Fibroblast of skin of left biceps (primary cell): ENCODE data around the gene POLA2.
"Not testable (repeated sequence)": the region's sequence is repeated elsewhere in the genome, so short reads cannot be mapped to it uniquely, and the experiment has no call there.

Experiments
- DNase-seq, 2 experiments: peaks; one replicate each; pipeline ENCODE4 v3.0.0-alpha.2; 2013; ENCODE audit warnings: low read depth in 2 of 2

Gene POLA2

DNA sequence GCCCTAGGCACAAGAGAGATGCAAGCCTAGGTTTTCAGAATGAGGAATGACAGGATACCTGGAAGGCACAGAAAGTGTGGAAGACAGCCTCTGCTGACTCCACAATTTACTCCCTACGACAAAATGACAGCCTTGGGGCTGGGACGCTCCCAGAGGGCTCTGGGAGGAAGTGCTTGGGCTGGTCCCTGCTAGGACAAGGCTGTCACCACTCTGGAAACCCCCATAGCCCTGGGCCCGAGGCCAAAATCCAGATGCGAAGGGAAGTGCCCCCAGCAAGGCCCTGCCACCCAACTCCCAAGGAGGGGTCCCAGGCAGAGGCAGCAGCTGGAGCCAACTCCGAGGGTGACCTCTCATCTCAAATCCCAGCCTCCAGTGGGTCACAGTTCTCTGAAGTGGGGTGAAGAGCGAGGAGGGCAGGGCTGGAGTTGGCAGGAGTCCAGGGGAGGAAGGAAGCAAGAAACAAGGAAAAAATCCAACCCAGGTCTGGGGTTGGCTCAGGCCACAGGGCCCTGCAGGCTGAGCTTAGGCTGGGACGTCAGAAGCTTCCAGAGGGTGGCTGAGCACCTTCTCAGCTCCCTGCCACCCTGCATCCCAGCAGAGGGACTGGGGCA, 46.6 kb downstream of the POLA2 start:
- DNase-seq = no peak

DNA sequence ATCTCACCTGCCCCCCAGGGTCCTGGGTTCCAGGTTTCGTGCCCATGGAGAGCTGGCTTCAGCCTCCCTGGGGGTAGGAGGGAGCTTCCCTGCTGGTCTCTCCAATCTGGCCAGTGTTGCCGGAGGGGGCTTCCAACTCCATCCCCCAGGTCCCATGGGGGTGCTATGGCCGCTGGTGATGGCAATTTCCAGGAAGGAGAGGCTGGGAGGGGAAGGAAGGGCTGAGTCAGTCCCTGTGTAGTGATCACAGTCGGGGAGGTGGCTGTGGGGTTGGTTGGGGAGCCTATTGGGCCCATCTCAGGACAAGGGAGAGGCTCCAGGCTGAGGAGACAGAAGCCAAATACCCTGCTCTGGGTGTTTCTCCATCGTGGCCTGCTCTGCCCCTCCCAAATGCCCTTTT, 47.2 kb downstream of the POLA2 start:
- no peak for DNase-seq

DNA sequence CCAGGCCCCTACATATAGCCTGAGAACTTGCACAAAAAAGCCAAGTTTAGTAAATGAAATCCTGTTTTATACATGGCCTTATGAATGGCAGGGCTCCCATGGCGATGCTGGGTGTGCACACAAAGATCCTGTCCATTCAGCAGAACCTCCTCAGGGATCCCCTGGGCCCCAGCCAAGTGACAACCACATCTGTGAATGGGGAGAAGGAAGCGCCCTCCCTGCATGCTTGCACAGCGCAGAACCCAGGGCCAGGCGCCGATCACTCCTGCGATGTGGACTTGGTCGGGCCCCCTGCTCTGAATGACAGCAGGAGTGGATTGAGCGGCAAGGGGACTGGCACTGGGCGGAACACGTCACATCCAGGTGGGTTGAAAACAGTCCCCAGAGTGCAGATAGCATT, 48.5 kb downstream of the POLA2 start:
- DNase-seq = no peak

DNA sequence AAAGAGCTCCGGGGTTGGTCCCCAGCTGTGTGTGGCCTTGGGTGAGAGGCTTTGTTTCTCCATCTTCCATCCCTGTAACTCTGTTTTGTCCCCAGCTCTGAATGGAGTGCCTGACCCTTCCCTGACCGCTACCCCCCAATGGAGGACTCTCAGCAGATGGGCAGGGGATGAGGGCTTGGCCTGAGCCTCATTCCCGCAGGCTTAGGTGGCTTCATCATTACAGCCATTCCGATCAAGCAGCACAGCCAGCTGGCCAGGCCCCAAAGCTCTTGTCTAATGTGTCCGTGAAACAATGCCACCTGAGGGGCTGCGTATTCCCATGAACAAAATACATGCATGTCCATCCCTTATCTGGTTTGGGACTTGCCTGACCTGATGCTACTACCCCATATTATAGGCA, 49.0 kb downstream of the POLA2 start:
- no peak for DNase-seq

DNA sequence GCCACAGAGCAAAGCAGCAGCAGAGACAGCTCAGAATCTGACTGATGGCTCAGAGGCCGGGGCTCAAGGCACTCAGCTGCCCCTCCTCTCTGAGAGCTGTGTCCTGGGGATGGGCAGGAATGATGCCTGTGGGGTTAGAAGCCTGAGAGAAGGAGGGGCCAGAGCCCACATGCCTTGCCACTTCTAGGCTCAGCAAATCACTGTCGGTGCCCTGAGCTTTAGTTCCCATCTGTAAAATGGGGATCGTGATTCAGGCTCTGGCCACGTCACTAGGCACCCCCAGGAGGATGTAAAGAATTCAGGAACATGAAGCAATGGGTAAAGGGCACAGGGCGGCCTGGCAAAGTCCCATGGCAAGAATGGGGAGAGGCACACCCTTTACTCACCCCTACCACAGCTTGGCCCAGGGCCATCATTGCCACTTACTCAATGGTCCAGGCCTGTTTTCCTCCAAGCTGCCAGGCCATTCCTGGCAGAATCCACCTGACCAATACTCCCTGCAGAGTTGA, 49.5 kb downstream of the POLA2 start:
- DNase-seq = no peak

DNA sequence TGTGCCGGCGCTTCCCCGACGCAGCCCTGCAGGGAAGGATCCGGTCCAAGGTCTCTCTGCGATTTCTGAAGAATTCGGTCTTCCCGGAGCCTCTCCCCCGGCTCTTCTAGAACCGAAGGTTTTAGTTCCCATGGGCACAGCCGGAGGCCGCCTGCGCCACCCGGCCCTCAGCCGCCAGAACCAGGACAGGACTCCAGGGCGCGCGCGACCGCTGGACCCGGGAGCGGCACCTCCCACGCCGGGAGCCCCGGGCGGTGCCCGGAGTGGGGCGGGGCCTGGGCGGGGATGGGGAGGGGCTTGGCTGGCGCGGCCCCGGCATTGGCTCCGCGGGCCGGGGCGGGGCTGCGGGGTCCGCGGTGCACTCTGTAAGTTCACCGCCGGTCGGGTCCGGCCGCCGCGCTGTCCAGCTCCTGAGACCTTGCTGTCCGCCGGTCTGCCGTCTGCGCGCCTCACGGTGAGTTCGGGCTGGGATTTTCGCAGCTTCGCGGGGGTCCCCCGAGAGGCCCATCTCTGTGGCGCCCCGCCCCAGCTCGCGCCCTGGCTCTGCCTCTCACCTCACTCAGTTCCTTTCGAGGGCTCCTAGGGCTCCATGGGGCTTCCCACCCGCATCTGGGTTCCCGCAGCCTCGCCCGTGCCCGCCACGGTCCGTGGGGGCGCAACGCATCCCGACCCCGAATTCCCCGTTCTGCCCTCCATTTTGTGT, 52.9 kb downstream of the POLA2 start, which contains the start of gene CDC42EP2:
Gene CDC42EP2, plus strand, starts transcription at position 366 of the 703 bp plus-strand sequence. CDS start 6,033 bp downstream, outside the sequence.
- no peak for DNase-seq

DNA sequence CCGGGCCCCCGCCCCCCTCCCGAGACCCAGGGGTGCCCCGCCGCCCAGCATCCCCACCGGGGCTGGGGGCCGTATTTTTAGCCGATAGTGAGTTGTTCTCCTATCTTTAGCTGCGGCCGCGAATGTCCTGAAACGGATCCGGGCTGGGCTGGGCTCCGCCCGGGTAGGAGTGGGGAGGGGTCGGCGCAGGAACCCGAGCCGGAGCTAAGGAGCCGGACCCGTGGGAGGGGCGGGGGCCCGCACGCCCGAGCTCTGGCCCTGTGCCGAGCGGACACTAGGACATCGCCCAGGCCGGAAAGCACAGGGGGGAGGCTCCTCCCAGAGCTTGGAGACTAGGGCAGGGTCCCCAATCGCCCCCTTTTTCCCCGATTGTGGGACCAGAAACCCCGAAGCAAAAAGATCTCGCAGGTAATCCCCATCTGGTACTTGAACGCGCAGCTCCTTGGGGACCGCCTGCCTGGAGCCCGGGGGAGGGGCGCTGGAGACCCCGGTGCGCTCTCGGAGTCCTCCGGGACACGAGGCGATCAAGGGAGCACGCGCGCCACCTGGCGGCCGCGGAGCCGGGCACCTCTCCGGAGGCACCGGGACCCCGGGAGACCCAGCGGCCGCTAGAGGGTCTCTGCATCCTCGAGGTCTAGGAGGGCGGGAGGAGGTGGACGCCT, 53.6 kb downstream of the POLA2 start:
- DNase-seq = no peak

DNA sequence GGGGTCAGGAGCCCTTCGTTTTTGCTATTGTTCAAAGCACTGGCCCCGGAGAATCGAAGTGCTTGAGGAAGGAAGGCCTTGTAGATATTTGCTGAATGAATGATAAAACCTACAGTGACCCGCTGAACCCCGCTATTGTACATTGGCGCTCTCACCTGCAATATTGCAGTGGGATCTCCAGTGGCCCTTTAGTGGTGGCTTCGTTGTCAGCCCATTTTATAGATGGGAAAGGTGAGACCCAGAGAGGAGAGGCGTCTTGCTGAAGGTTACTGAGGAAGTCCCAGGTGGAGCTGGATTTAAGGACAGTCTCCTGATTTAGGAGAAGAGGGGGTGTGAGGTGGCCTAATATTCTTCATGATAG, 54.1 kb downstream of the POLA2 start:
- DNase-seq = no peak

DNA sequence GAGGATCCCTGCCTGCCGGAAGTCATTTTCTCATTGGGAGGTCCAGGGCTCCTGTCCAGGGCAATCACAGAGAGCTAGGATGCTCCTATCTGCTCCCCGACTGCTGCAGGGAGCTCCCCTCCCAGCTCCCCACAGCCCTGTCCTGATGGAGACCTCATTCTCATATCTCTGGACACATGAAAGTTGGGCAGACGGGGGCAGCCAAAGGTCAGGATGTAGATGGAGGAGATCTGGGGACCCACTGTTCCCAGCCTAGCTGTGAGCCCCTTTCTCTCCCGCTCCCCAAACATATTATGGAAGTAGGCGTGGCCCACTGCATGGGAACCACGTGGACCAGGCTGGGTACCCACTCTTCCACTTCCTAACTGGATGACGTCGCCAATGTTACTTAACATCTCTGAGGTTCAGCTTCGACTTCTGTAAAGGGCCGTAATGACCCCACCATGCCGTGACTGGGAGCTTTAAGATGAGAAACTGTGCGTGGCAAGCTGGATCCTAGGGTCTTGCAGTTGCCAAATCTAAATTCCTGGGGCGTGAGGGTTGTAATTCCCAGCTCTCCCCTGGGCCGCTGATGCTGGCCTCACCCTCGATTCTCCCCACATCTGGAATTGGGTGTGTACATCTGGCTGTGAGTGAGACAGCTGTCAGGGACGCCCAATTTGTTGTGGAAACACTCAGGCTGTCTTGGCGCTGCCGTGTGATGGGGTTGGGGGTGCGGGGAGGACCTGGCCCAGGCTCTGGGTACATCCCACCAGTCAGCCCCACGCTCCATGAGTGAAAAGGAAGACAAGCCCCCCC, 54.7 kb downstream of the POLA2 start:
- DNase-seq = peak; percentile 90

DNA sequence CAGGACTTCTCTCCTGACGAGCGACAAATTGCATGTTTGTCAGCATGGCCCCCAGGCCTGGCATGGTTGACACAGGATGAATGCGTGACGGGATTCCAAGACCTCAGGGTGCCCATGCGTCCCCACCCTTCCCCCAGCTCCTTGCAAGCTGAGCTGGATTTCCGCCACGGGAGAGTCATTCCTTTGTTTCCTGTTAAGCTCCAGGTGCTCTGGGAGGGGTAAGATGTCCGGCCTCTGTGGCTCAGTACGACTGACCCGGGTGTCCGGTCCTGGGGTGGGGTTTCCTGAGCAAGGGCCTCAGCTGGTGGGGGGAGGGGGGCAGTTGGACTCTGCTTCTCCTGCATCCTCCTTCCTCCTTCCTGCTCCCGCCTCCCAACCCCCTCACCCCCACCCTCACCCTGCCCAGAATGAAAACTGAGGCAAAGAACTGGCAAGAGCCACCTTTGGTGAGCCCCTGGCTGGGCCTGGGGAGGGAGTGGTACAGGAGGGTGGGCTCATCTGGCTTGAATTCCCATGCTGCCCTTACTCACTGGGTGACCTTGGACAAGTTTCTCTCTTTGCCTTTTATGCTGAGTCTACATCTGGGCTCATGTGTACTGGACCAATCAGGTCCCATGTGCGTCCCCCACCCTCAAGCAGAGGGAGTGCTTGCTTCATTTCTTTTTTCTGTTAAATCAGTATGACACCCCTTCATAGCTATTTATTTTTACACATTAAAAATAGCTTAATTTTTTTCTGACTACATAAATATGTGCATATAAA, 55.4 kb downstream of the POLA2 start:
- no peak for DNase-seq

DNA sequence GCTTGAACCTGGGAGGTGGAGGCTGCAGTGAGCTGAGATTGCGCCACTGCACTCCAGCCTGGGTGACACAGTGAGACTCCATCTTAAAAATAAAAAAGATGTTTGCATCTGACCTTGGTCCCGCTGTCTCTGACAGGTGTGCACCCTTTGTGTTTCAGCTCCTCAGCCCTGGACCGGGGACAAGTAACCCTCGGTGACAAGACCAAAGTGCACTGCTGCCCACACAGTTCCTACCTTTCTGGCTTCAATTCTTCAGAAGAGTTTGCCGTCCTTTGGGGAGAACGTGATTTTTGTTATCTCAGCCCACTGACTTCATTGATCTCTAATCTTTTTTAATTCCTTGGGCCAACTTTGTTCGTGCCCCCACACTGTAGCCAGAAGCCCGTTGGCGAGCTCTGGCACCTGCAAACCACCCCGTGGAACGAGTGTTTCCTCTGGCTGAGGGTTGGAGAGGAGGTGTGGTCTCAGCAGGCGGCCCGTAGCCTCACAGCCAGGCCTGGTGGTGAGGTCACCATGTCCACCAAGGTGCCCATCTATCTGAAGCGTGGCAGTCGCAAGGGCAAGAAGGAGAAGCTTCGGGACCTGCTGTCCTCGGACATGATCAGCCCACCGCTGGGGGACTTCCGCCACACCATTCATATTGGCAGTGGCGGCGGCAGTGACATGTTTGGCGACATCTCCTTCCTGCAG, 58.8 kb downstream of the POLA2 start:
- DNase-seq = no peak

DNA sequence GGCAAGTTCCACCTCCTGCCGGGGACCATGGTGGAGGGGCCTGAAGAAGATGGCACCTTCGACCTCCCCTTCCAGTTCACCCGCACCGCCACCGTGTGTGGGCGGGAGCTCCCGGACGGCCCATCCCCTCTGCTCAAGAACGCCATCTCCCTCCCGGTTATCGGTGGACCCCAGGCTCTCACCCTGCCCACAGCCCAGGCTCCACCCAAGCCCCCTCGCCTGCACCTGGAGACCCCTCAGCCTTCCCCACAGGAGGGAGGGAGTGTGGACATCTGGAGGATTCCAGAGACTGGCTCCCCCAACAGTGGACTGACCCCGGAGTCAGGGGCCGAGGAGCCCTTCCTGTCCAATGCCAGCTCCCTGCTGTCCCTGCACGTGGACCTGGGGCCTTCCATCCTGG, 59.3 kb downstream of the POLA2 start:
- DNase-seq = no peak

DNA sequence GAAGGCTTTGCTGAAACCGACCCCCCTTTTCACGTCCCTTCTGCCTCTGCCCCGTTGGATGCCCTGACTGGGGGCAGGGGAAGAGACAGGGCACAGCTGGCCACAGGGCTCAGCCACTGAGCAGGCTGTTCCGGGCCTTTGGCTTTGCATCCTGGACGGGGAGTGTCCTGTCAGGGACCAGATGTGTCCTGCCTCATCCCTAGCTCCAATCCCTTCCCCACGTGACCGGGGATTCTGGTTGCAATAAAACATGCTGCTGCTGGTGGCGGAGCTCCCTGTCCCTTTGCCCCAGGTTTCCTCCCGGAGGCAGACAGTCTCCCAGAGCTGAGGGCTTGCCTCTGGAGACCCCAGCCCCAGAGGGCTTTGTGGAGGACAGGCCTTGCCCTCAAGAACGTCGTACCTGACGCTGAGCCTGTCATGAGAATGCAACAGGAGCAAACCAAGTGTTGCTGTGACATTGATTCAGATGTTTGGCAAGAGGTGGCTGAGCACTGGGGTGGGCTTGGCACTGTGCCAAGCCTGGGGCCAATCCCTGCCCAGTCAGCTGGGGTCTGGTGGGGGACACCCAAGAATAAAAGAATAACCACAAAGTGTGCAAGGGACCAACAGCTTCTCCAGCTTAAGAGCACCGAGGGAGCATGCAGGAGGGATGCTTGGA, 60.2 kb downstream of the POLA2 start:
- no peak for DNase-seq

DNA sequence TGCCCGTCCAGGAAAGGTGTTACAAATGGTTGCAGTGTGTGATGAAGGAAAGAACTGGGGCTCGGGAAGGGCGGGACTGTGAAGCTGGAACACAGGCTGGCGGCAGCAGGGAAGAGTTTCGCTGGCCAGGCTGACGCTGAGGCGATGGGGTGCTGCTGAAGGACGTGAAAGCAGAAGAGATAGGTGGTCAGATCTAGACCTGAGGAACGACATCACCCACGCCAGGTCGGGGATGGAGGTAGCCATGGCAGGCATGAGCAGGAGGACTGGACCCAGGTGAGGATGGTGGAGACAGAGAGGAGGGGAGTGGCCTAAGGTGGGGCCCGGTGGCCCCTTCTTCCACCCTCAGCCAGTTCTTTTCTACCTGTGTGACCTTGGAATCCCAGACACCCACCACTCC, 62.1 kb downstream of the POLA2 start:
- DNase-seq = no peak

DNA sequence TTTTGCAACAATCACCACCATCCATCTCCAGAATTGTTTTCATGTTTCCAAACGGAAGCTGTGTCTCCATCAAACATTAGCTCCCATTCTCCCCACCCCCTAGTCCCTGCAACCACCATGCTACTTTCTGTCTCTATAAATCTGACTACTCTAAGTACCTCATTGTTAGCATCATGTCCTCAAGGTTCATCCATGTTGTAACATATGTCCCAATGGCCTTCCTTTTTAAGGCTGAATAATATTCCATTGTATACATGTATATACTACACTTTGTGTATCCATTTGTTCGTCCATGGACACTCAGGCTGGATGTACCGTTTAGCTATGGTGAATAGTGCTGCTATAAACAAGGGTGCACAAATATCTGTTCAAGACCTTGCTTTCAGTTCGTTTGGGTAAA, 63.7 kb downstream of the POLA2 start:
- DNase-seq = no peak

DNA sequence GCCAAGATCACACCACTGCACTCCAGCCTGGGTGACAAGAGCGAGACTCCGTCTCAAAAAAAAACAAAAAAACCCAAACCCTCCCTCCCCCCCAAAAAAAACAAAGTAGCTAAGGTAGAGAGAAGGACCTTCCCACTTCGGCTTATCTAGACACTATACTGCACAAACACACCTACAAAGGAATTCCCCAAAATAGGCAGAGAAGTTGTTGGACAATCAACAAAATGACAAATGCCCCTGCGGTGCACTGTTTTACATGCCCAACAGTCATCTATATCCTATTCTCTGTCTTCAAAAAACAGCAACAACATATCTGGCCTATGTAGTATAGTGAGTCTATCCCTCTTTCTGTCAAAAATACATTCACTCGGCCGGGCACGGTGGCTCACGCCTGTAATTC, 65.3 kb downstream of the POLA2 start:
- no peak for DNase-seq

DNA sequence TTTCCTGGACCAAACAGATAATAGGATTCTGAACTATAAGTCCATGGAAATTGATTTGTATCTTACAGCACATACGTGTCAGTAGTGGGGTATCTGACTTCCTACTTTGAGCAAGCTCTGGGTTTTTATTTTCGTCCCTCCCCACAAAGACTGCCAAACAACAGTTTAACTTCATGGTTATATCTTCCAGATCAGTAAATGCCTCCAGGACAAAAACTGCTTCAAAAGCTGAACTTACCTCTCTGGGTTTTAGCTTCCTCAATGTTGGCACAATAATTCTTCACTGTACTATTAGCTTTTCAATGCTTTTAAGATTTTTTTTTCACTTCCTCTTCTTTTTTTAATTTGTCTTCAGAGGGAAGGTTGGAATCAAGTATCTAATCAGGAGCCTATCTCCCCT, 67.7 kb downstream of the POLA2 start:
- no peak for DNase-seq

DNA sequence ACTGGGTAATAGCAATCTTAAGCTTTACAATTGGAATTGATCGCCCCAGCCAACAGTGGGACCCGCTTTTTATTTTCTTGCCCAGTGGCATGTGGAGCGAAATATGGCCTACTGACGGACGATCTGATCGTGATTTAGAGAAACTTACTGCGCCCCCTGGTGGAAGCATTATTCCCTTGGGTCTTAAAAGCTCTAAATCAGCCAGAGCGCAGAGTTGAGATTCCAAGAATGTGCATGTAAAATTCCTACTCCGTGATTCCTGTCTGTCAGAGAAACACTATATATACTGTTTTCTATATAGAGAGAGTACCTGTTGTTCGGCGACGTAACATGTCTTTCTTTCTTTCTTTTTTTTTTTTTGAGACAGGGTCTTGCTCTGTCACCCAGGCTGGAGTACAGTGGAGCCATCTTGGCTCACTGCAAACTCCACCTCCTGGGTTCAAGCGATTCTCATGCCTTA, 68.2 kb downstream of the POLA2 start:
- peak; percentile 77 to 78 for DNase-seq

DNA sequence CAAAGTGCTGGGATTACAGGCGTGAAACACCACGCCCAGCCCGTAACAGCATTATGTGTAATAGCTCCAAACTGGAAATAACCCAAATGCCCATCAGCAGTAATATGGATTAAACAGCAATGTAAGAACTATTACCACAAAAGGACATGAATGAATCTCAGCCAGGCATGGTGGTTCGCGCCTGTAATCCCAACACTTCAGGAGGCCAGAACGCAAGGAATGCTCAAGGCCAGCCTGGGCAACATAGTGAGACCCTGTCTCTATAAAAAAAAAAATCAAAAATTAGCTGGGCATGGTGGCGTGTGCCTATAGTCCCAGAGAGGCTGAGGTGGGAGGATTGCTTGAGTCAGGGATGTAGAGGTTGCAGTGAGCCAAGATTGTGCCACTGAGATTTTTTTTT, 68.8 kb downstream of the POLA2 start:
- DNase-seq = no peak

DNA sequence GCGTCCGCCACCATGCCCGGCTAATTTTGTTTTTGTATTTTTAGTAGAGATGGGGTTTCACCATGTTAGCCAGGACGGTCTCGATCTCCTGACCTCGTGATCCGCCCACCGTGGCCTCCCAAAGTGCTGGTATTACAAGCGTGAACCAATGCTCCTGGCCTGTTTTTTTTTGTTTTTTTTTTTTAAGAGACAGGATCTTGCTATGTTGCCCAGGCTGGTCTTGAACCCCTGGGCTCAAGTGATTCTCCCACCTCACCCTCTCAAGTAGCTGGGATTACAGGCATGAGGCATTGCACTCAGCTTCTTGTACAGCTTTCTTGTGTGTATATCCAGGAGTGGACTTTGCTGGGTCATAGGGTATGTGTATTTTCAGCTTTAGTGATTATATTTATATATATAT, 70.8 kb downstream of the POLA2 start:
- not testable (repeated sequence) for DNase-seq
